ENCODE data around the gene NMNAT2. TPM values are rescaled to one million over a fixed set of nuclear protein-coding genes. Genes with fewer than 3 reads are reported as not detected.

The NMNAT2 gene
- total RNA-seq, 4 donors from 2014 or later, result 0.10 to 0.29 (median 0.26) TPM; not detected in 1

DNA sequence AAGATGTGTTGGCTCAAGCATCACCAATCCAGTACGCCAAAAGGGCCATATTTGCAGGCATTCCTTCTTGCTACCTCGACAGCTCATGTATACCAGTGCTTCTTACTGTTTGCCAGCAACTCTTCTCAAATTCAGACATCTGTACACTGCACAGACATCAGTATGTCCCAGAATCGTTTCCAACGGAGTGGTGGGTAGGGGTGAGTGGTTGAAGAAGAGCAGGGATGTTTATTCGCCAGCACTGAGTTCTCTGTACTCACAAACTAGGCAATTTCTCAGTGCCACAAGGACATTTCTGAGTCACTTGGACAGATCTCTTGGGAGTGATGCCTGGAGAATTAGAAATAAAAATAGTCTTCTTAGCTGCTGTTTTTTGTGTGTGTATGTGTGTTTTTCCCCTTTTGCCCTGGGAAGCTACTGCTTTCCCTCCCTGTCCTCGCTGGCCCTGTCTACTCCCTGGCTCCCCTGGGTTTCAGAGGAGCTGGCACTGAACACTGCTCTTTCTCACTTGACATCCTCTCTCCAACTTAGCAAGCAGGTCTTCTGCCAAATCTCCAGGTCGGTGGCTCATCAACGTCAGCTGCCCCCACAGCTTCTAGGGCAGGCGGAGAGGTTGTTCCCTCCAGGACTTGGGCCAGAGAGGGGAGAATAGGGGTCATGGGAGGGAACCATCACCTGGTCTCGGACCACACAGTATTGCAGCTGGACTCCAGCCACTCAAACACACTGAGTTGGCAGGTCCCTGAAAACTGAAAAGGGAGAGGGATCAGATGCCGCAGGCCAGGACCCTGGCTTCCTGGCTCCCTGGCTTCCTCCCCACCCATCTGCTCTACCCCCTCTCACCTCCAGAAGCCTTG is 90.5 kb downstream of the NMNAT2 start:
- H3K36me3 ChIP-seq, result no peaks in the 10 kb centered on the region
- H3K9me3 ChIP-seq, result no peaks in the 10 kb centered on the region
- H3K27me3 ChIP-seq, result peaks cover 0 to 3% (median 2%) of the 10 kb centered on the region in 3 donors
- H3K4me3 ChIP-seq, result no peak overlapping the region
- peak overlapping the region in 2 of 4 donors; percentile 15 to 25 for H3K27ac ChIP-seq
- no peaks in the 10 kb centered on the region for H3K4me1 ChIP-seq
- in situ Hi-C loops (cut with MboI; ENCODE audit: low sequenced_read_pairs in 4 of 4), result no loop called here
- intact Hi-C loops (cut with DNase I; ENCODE audit: low total_unique reads), result no loop called here
- DNase-seq, result peak in 1 of 2 donors; percentile 34
- TF ChIP-seq, protein P1, sequence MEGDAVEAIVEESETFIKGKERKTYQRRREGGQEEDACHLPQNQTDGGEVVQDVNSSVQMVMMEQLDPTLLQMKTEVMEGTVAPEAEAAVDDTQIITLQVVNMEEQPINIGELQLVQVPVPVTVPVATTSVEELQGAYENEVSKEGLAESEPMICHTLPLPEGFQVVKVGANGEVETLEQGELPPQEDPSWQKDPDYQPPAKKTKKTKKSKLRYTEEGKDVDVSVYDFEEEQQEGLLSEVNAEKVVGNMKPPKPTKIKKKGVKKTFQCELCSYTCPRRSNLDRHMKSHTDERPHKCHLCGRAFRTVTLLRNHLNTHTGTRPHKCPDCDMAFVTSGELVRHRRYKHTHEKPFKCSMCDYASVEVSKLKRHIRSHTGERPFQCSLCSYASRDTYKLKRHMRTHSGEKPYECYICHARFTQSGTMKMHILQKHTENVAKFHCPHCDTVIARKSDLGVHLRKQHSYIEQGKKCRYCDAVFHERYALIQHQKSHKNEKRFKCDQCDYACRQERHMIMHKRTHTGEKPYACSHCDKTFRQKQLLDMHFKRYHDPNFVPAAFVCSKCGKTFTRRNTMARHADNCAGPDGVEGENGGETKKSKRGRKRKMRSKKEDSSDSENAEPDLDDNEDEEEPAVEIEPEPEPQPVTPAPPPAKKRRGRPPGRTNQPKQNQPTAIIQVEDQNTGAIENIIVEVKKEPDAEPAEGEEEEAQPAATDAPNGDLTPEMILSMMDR (IDR thresholded peaks at IDR 0.05 in 4 of 5, conservative IDR thresholded peaks at IDR 0.05 in 1 of 5), result no peak
- no peak for TF ChIP-seq POLR2A (IDR thresholded peaks at IDR 0.05)
- ATAC-seq, result peak in 1 of 2 donors; percentile 62

DNA sequence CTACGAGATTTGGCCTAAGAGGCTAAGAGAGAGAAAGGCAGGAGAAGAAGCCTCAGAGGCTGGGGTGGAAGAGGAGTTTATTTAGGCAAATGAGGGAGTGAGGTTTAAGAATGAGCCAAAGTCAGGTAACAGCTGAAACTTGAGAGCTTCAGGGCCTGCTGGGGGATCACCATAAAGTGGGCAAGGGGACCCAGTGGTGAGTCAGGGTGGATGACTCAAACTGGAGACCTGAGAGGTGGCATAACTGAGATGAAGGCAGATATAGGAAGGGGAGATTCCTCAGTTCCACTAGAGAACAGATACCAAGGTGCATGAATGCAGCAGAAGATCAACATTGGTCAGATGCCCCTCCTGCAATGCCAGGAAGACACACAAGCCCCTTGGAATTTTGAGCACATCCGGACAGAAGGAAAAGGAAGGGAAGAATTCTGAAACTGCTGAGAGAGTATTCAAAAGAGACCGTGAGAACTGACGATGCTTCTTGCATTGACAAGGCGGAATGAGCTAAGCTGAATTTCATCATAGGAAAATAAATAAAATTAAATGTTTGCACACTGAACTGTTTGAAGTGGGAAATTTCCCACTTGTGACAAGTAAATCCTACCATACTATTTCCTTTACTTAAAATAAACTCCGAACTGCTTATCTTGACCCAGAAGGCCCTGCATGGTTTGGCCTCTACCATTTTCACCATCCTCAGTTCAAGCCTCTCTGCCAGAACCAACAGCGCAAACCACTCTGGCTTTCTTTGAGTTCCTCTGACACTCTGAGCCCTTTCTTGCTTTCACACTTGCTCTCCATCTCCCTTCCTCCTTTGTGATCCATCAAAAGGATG is 94.1 kb downstream of the NMNAT2 start:
- intact Hi-C loops (cut with DNase I; ENCODE audit: low total_unique reads), result no loop called here
- Histone ChIP-seq H3K4me1 (no peaks in the 10 kb centered on the region), H3K27ac (no peak overlapping the region), H3K36me3 (no peaks in the 10 kb centered on the region), H3K4me3 (no peak overlapping the region), H3K27me3 (peaks cover 0 to 3% (median 0%) of the 10 kb centered on the region in 3 donors), H3K9me3 (no peaks in the 10 kb centered on the region)
- TF ChIP-seq, protein P1 (IDR thresholded peaks at IDR 0.05 in 4 of 5, conservative IDR thresholded peaks at IDR 0.05 in 1 of 5), result no peak
- TF ChIP-seq POLR2A (IDR thresholded peaks at IDR 0.05), result no peak
- in situ Hi-C loops (cut with MboI; ENCODE audit: low sequenced_read_pairs in 4 of 4), result no loop called here
- ATAC-seq (no peak), DNase-seq (no peak)

DNA sequence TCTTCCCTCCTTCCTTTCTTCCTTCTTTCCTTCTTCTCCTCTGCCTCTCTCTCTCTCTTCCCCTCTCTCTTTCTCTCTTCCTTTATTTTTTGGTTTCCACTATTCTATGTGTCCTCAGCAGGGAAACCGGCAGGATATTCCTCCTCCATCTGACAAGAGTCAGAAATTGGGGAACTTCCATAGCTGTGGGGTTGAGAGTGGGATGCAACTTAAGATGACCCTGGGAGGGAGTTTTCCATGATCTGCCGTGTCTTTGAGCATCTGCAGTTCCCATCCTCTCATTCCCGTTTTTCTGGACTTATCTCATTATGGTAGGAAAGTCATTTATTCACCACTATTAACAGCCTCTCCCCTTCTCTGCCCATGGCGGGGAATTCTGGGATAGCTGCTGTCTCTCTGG is 98.6 kb downstream of the NMNAT2 start:
- intact Hi-C loops (cut with DNase I; ENCODE audit: low total_unique reads) (loop anchor here (5.0 kb wide), 1 partner anchor 357 kb away; no protein-coding TSS in a partner anchor), in situ Hi-C loops (cut with MboI; ENCODE audit: low sequenced_read_pairs in 4 of 4) (no loop called here)
- no peak overlapping the region for H3K4me3 ChIP-seq
- H3K4me1 ChIP-seq, result peaks cover 0 to 8% of the 10 kb centered on the region in 2 donors
- no peak for DNase-seq
- TF ChIP-seq POLR2A (IDR thresholded peaks at IDR 0.05), result no peak
- TF ChIP-seq, protein P1 (IDR thresholded peaks at IDR 0.05 in 4 of 5, conservative IDR thresholded peaks at IDR 0.05 in 1 of 5), result no peak
- ATAC-seq, result no peak
- no peaks in the 10 kb centered on the region for H3K27me3 ChIP-seq
- H3K27ac ChIP-seq, result no peak overlapping the region
- H3K36me3 ChIP-seq, result no peaks in the 10 kb centered on the region
- H3K9me3 ChIP-seq, result no peaks in the 10 kb centered on the region

DNA sequence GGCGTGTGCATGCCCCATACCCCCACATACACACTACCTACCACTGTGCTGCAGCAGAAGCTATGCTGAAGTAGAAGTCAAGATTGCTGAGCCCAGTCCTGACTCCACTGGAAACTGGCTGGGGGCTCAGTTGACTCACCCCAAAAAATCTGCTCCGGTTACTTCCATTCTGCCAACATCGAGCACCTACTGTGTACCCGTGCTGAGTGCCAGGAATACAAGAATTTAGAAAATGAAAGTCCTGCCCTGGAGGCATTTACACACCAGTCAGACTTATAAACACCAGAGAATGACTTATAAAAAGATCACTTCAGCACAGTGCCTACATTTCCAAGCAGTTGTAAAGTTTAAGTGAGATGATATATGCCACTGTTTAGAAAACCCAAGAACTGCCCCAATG is 99.1 kb downstream of the NMNAT2 start:
- in situ Hi-C loops (cut with MboI; ENCODE audit: low sequenced_read_pairs in 4 of 4) (no loop called here), intact Hi-C loops (cut with DNase I; ENCODE audit: low total_unique reads) (loop anchor here (5.0 kb wide), 1 partner anchor 357 kb away; no protein-coding TSS in a partner anchor)
- no peak overlapping the region for H3K27ac ChIP-seq
- no peak for TF ChIP-seq POLR2A (IDR thresholded peaks at IDR 0.05)
- TF ChIP-seq, protein P1 (IDR thresholded peaks at IDR 0.05 in 4 of 5, conservative IDR thresholded peaks at IDR 0.05 in 1 of 5), result no peak
- no peaks in the 10 kb centered on the region for H3K27me3 ChIP-seq
- DNase-seq (no peak), ATAC-seq (no peak)
- no peak overlapping the region for H3K4me3 ChIP-seq
- peaks cover 0 to 8% of the 10 kb centered on the region in 2 donors for H3K4me1 ChIP-seq
- H3K9me3 ChIP-seq, result no peaks in the 10 kb centered on the region
- H3K36me3 ChIP-seq, result no peaks in the 10 kb centered on the region
